Measurements from ENCODE around the gene CCDC57. TPM values are rescaled to one million over a fixed set of nuclear protein-coding genes. Genes with fewer than 3 reads are reported as not detected.
A peak's percentile ranks its signal among the peaks of the same experiment; 100 is the strongest.

CCDC57 gene
- total RNA-seq, 2 experiments from 2014 or later, result 129 to 135 TPM

DNA sequence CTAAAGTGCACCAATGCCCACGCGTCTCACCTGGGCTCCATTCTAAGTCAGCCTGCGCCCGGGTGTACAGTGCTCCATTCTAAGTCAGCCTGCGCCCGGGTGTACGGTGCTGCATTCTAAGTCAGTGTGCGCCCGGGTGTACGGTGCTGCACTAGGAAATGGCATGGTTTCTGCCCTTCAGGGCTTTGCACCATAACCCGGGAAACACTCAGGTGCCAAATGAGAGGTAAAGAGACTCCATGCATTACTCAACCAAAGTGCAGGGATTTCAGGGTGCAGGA is 85.4 kb downstream of the CCDC57 start:
- Histone ChIP-seq H3K4me3 (ENCODE audit: low read length) (peak overlapping the region; percentile 40), H3K36me3 (ENCODE audit: insufficient read depth, low read length) (no peaks in the 10 kb centered on the region), H3K4me1 (ENCODE audit: insufficient read depth, low read length) (peaks cover 74% of the 10 kb centered on the region), H3K27me3 (ENCODE audit: control insufficient read depth in 1 of 2, insufficient read depth in 2 of 2, low read length in 2 of 2) (no peaks in the 10 kb centered on the region), H3K9me3 (ENCODE audit: control insufficient read depth in 1 of 2, insufficient read depth in 1 of 2, low read length in 2 of 2) (no peaks in the 10 kb centered on the region), H3K27ac (ENCODE audit: low read depth in 1 of 2, low read length in 2 of 2) (peak overlapping the region; percentile 83 to 94)
- H3K4me1 Mint-ChIP-seq (ENCODE audit: low read depth), result peaks cover 70% of the 10 kb centered on the region
- peak overlapping the region; percentile 39 for H3K4me3 Mint-ChIP-seq
- ChIA-PET CTCF (interaction anchor here (1.0 to 2.8 kb wide), 6 partner anchors 10 to 97 kb away, joined by 3 to 15 read pairs (median 9); partner anchors contain the start of genes DCXR and FASN), POLR2A (interaction anchor here (0.5 to 2.9 kb wide), 36 partner anchors 9 to 888 kb away, joined by 3 to 44 read pairs (median 4); partner anchors contain the start of genes CCDC57, CD7, CENPX and DCXR)
- H3K27ac Mint-ChIP-seq, result peak overlapping the region; percentile 97
- H3K27me3 Mint-ChIP-seq, result no peaks in the 10 kb centered on the region
- H3K9me3 Mint-ChIP-seq, result no peaks in the 10 kb centered on the region
- TF ChIP-seq CTCF (IDR thresholded peaks at IDR 0.05), result no peak
- peaks cover 6% of the 10 kb centered on the region for H3K36me3 Mint-ChIP-seq (ENCODE audit: low read depth)
- peak in 1 of 14 experiments; percentile 47 for DNase-seq
- intact Hi-C loops (cut with DNase I, micrococcal nuclease), result loop anchor here (1.0 to 10.0 kb wide), 5 partner anchors 21 to 162 kb away; partner anchors contain the start of genes DCXR (in 1 of the 2), FASN (in 1 of the 2), NOTUM (in 1 of the 2) and RAC3 (in 1 of the 2)
- ATAC-seq (ENCODE audit: poor library complexity), result peak; percentile 2

GRCh38 chr17:82126556-82127314 is 85.9 kb downstream of the CCDC57 start:
- Mint-ChIP-seq H3K4me1 (ENCODE audit: low read depth) (peaks cover 76% of the 10 kb centered on the region), H3K27me3 (no peaks in the 10 kb centered on the region), H3K36me3 (ENCODE audit: low read depth) (peaks cover 6% of the 10 kb centered on the region), H3K27ac (peak overlapping the region; percentile 97), H3K4me3 (peak overlapping the region; percentile 39), H3K9me3 (no peaks in the 10 kb centered on the region)
- peak; percentile 77 to 98 (median 88) for DNase-seq
- intact Hi-C loops (cut with DNase I, micrococcal nuclease), result loop anchor here (1.0 to 10.0 kb wide), 7 partner anchors 20 to 162 kb away; partner anchors contain the start of genes FASN (in 2 of the 2), DCXR (in 1 of the 2), NOTUM (in 1 of the 2) and RAC3 (in 1 of the 2)
- CTCF ChIA-PET, result interaction anchor here (0.6 to 2.8 kb wide), 9 partner anchors 10 to 167 kb away, joined by 3 to 15 read pairs (median 4); partner anchors contain the start of genes DCXR and FASN
- peak; percentile 78 for ATAC-seq (ENCODE audit: poor library complexity)
- POLR2A ChIA-PET, result interaction anchor here (0.5 to 2.9 kb wide), 36 partner anchors 9 to 887 kb away, joined by 3 to 44 read pairs (median 4); partner anchors contain the start of genes CCDC57, CD7, CENPX and DCXR
- Histone ChIP-seq H3K27me3 (ENCODE audit: control insufficient read depth in 1 of 2, insufficient read depth in 2 of 2, low read length in 2 of 2) (no peaks in the 10 kb centered on the region), H3K9me3 (ENCODE audit: control insufficient read depth in 1 of 2, insufficient read depth in 1 of 2, low read length in 2 of 2) (no peaks in the 10 kb centered on the region), H3K4me3 (ENCODE audit: low read length) (peak overlapping the region; percentile 40), H3K4me1 (ENCODE audit: insufficient read depth, low read length) (peaks cover 79% of the 10 kb centered on the region), H3K36me3 (ENCODE audit: insufficient read depth, low read length) (no peaks in the 10 kb centered on the region), H3K27ac (ENCODE audit: low read depth in 1 of 2, low read length in 2 of 2) (peak overlapping the region; percentile 83 to 94)
- TF ChIP-seq CTCF (IDR thresholded peaks at IDR 0.05), result peak; percentile 19

- CTCF ChIA-PET, result no interaction called here
Measured at GRCh38 chr17:82124101-82124500, 88.5 kb downstream of the CCDC57 start.

More at GRCh38 chr17:82124101-82124500, 88.5 kb downstream of the CCDC57 start:
- Histone ChIP-seq H3K27ac (ENCODE audit: low read depth in 1 of 2, low read length in 2 of 2) (no peak overlapping the region), H3K36me3 (ENCODE audit: insufficient read depth, low read length) (no peaks in the 10 kb centered on the region), H3K4me3 (ENCODE audit: low read length) (no peak overlapping the region), H3K4me1 (ENCODE audit: insufficient read depth, low read length) (peaks cover 95% of the 10 kb centered on the region), H3K27me3 (ENCODE audit: control insufficient read depth in 1 of 2, insufficient read depth in 2 of 2, low read length in 2 of 2) (no peaks in the 10 kb centered on the region), H3K9me3 (ENCODE audit: control insufficient read depth in 1 of 2, insufficient read depth in 1 of 2, low read length in 2 of 2) (no peaks in the 10 kb centered on the region)
- POLR2A ChIA-PET, result no interaction called here
- H3K4me1 Mint-ChIP-seq (ENCODE audit: low read depth), result peaks cover 90% of the 10 kb centered on the region
- no peaks in the 10 kb centered on the region for H3K27me3 Mint-ChIP-seq
- peak overlapping the region; percentile 26 for H3K4me3 Mint-ChIP-seq
- DNase-seq, result no peak
- intact Hi-C loops (cut with DNase I, micrococcal nuclease), result loop anchor here (10.0 kb wide), 2 partner anchors 89 to 159 kb away; partner anchors contain the start of genes DCXR (in 1 of the 2), NOTUM (in 1 of the 2) and RAC3 (in 1 of the 2)
- H3K9me3 Mint-ChIP-seq, result no peaks in the 10 kb centered on the region
- H3K36me3 Mint-ChIP-seq (ENCODE audit: low read depth), result peaks cover 11% of the 10 kb centered on the region
- TF ChIP-seq CTCF (IDR thresholded peaks at IDR 0.05), result no peak
- no peak for ATAC-seq (ENCODE audit: poor library complexity)
- peak overlapping the region; percentile 97 for H3K27ac Mint-ChIP-seq

Data from CD4-positive, alpha-beta T cell (primary cell).